Neural progenitor cell (in vitro differentiated cells): ENCODE data around the gene JAK1. TPM values are rescaled to one million over a fixed set of nuclear protein-coding genes. Genes with fewer than 3 reads are reported as not detected.

Source experiments
- DNase-seq: peaks from one replicate; pipeline ENCODE4 v3.0.0-alpha.2; 2016; ENCODE audit warnings: low spot score
- H2AFZ ChIP-seq: fragments of 200-600 bp; sonication (generic); replicated peaks from 2 replicates; pipeline ENCODE4 v1.6.1; 2016; ENCODE audit warnings: antibody characterized with exemption
- H3F3A ChIP-seq: fragments of 200-600 bp; sonication (generic); 2 replicates; pipeline ENCODE4 v1.6.1; 2016; ENCODE audit warnings: antibody characterized with exemption, low read depth
- H3K27ac ChIP-seq: fragments of 200-600 bp; sonication (generic); 2 replicates; pipeline ENCODE4 v1.5.1; 2016; ENCODE audit warnings: mild to moderate bottlenecking
- H3K27me3 ChIP-seq: fragments of 200-600 bp; sonication (generic); 2 replicates; pipeline ENCODE4 v1.6.1; 2016; ENCODE audit warnings: mild to moderate bottlenecking, moderate library complexity
- H3K36me3 ChIP-seq: fragments of 200-600 bp; sonication (generic); 2 replicates; pipeline ENCODE4 v1.5.1; 2016
- H3K4me1 ChIP-seq: fragments of 200-600 bp; sonication (generic); 2 replicates; pipeline ENCODE4 v1.6.1; 2016; ENCODE audit warnings: mixed run types
- H3K4me2 ChIP-seq: fragments of 200-600 bp; sonication (generic); 2 replicates; pipeline ENCODE4 v1.6.1; 2016
- H3K4me3 ChIP-seq: fragments of 200-600 bp; sonication (generic); 2 replicates; pipeline ENCODE4 v1.5.1; 2016
- H3K79me2 ChIP-seq: fragments of 200-600 bp; sonication (generic); 2 replicates; pipeline ENCODE4 v1.6.1; 2016; ENCODE audit warnings: low read depth
- H3K9ac ChIP-seq: fragments of 200-600 bp; sonication (generic); 2 replicates; pipeline ENCODE4 v1.6.1; 2016
- H3K9me3 ChIP-seq: fragments of 200-600 bp; sonication (generic); 2 replicates; pipeline ENCODE4 v1.5.1; 2016; ENCODE audit warnings: low read depth
- H4K20me1 ChIP-seq: fragments of 200-600 bp; sonication (generic); 2 replicates; pipeline ENCODE4 v1.6.1; 2016; ENCODE audit warnings: low read depth
- H3K27ac Mint-ChIP-seq: 3 replicates; pipeline ENCODE4 v1.8.0; 2021; ENCODE audit warnings: mixed read lengths
- H3K27me3 Mint-ChIP-seq: 2 replicates; pipeline ENCODE4 v1.8.0; 2022; ENCODE audit warnings: low read depth, mild to moderate bottlenecking, inconsistent platforms, moderate library complexity, mixed read lengths; ENCODE audit not compliant: insufficient read depth
- H3K36me3 Mint-ChIP-seq: 3 replicates; pipeline ENCODE4 v1.8.0; 2021; ENCODE audit warnings: mixed read lengths
- H3K4me1 Mint-ChIP-seq: 3 replicates; pipeline ENCODE4 v1.8.0; 2021; ENCODE audit warnings: mixed read lengths
- H3K4me3 Mint-ChIP-seq: 3 replicates; pipeline ENCODE4 v1.8.0; 2021; ENCODE audit warnings: mild to moderate bottlenecking, moderate library complexity, mixed read lengths
- H3K9me3 Mint-ChIP-seq: 3 replicates; pipeline ENCODE4 v1.8.0; 2020; ENCODE audit warnings: mixed read lengths
- CTCF ChIP-seq: fragments of 200-600 bp; sonication (generic); IDR thresholded peaks from 2 replicates; pipeline ENCODE4 v1.5.1; 2017; ENCODE audit warnings: antibody characterized with exemption, mild to moderate bottlenecking
- EZH2 ChIP-seq: fragments of 200-600 bp; sonication (generic); IDR thresholded peaks from 2 replicates; pipeline ENCODE4 v1.6.1; 2017; ENCODE audit warnings: antibody characterized with exemption, mild to moderate bottlenecking, moderate library complexity
- EZH2phosphoT487 ChIP-seq: fragments of 200-600 bp; sonication (generic); IDR thresholded peaks from 2 replicates; pipeline ENCODE4 v1.6.1; 2017; ENCODE audit warnings: antibody characterized with exemption
- total RNA-seq: library from RNA; depleted of rRNA; stranded (reverse); fragments of >200 nt; gene quantifications from 2 replicates; pipeline ENCODE4 v1.2.3, GENCODE V29; 2015; ENCODE audit warnings: low replicate concordance

JAK1 gene
- total RNA-seq, 1 donor from 2014 or later: 6.5 TPM

- Mint-ChIP-seq H3K36me3 (no peaks in the 10 kb centered on the region), H3K27me3 (no peaks in the 10 kb centered on the region), H3K4me1 (peaks cover 35% of the 10 kb centered on the region), H3K27ac (no peak overlapping the region), H3K4me3 (no peak overlapping the region), H3K9me3 (no peaks in the 10 kb centered on the region)
- Histone ChIP-seq H3K4me1 (peaks cover 17% of the 10 kb centered on the region), H3K36me3 (no peaks in the 10 kb centered on the region), H3K27me3 (peaks cover 40% of the 10 kb centered on the region), H3F3A (peaks cover 11% of the 10 kb centered on the region), H3K27ac (no peak overlapping the region), H3K79me2 (no peaks in the 10 kb centered on the region), H3K4me2 (no peak overlapping the region), H3K9me3 (no peaks in the 10 kb centered on the region), H2AFZ (no peak overlapping the region), H3K4me3 (no peak overlapping the region), H4K20me1 (peaks cover 20% of the 10 kb centered on the region), H3K9ac (no peak overlapping the region)
- DNase-seq: no peak
- TF ChIP-seq CTCF: no peak
- TF ChIP-seq EZH2phosphoT487: no peak
- no peak for TF ChIP-seq EZH2
Observed at GRCh38 chr1:64890699-64891447, 75.5 kb downstream of the JAK1 start.

GRCh38 chr1:64887689-64888217 is 78.6 kb downstream of the JAK1 start:
- Histone ChIP-seq H3K4me2 (no peak overlapping the region), H3K27ac (no peak overlapping the region), H3K4me1 (peaks cover 13% of the 10 kb centered on the region), H4K20me1 (peaks cover 24% of the 10 kb centered on the region), H3K9me3 (no peaks in the 10 kb centered on the region), H3K27me3 (peaks cover 49% of the 10 kb centered on the region), H2AFZ (no peak overlapping the region), H3K79me2 (no peaks in the 10 kb centered on the region), H3K36me3 (no peaks in the 10 kb centered on the region), H3F3A (peaks cover 11% of the 10 kb centered on the region), H3K4me3 (no peak overlapping the region), H3K9ac (no peak overlapping the region)
- Mint-ChIP-seq H3K36me3 (no peaks in the 10 kb centered on the region), H3K9me3 (no peaks in the 10 kb centered on the region), H3K4me1 (peaks cover 30% of the 10 kb centered on the region), H3K27me3 (no peaks in the 10 kb centered on the region), H3K4me3 (peak overlapping the region; percentile 14), H3K27ac (peak overlapping the region; percentile 2)
- DNase-seq: no peak
- no peak for TF ChIP-seq EZH2phosphoT487
- TF ChIP-seq EZH2: no peak
- no peak for TF ChIP-seq CTCF

GRCh38 chr1:64886877-64887276 is 79.5 kb downstream of the JAK1 start:
- H3F3A ChIP-seq: peaks cover 11% of the 10 kb centered on the region
- H3K9ac ChIP-seq: no peak overlapping the region
- no peak overlapping the region for H3K27ac ChIP-seq
- H3K4me3 Mint-ChIP-seq: no peak overlapping the region
- no peak overlapping the region for H2AFZ ChIP-seq
- no peaks in the 10 kb centered on the region for H3K36me3 ChIP-seq
- H4K20me1 ChIP-seq: peaks cover 24% of the 10 kb centered on the region
- peaks cover 10% of the 10 kb centered on the region for H3K4me1 ChIP-seq
- H3K79me2 ChIP-seq: no peaks in the 10 kb centered on the region
- DNase-seq: peak; percentile 91
- H3K36me3 Mint-ChIP-seq: no peaks in the 10 kb centered on the region
- no peak overlapping the region for H3K4me3 ChIP-seq
- no peaks in the 10 kb centered on the region for H3K9me3 Mint-ChIP-seq
- H3K4me1 Mint-ChIP-seq: peaks cover 32% of the 10 kb centered on the region
- peaks cover 49% of the 10 kb centered on the region for H3K27me3 ChIP-seq
- no peak overlapping the region for H3K27ac Mint-ChIP-seq
- H3K9me3 ChIP-seq: no peaks in the 10 kb centered on the region
- peak overlapping the region; percentile 23 for H3K4me2 ChIP-seq
- TF ChIP-seq EZH2phosphoT487 (peak; percentile 97), EZH2 (no peak), CTCF (no peak)
- H3K27me3 Mint-ChIP-seq: no peaks in the 10 kb centered on the region
